Heart right ventricle (tissue), 16 donors: Measurements from ENCODE around the gene PLCB1. TPM values are rescaled to one million over a fixed set of nuclear protein-coding genes. Genes with fewer than 3 reads are reported as not detected.

Experiments
- ATAC-seq, 8 donors: fragments of 200-7000 bp; cut with Tn5 transposase; one replicate each; pipeline ENCODE4 v1.9.1; 2020; ENCODE audit warnings: mild to moderate bottlenecking in 8 of 8, moderate library complexity in 8 of 8, moderate number of reproducible peaks in 1 of 8
- DNase-seq, 2 donors: peaks; one replicate each; pipeline ENCODE4 v3.0.0-alpha.2; 2020
- H3K27ac ChIP-seq, 10 donors: fragments of 200-600 bp; sonication (generic) in 2 of 10; one replicate each; pipeline versions ENCODE4 v1.5.0 to v1.8.0; 2020 to 2022; ENCODE audit warnings: mild to moderate bottlenecking in 3 of 10
- H3K27me3 ChIP-seq, 7 donors: fragments of 200-600 bp; one replicate each; pipeline ENCODE4 v1.8.0; 2021 to 2022; ENCODE audit warnings: mild to moderate bottlenecking in 2 of 7
- H3K36me3 ChIP-seq, 9 donors: fragments of 200-600 bp; sonication (generic) in 1 of 9; one replicate each; pipeline versions ENCODE4 v1.5.0 to v1.8.0; 2020 to 2022; ENCODE audit warnings: mild to moderate bottlenecking in 2 of 9
- H3K4me1 ChIP-seq, 9 donors: fragments of 200-600 bp; sonication (generic) in 1 of 9; one replicate each; pipeline versions ENCODE4 v1.5.0 to v1.8.0; 2020 to 2022; ENCODE audit warnings: mild to moderate bottlenecking in 4 of 9
- H3K4me3 ChIP-seq, 10 donors: fragments of 200-600 bp; sonication (generic) in 2 of 10; one replicate each; pipeline versions ENCODE4 v1.5.0 to v1.8.0; 2020 to 2022; ENCODE audit warnings: mild to moderate bottlenecking in 7 of 10, moderate library complexity in 2 of 10
- H3K9me3 ChIP-seq, 11 donors: fragments of 200-600 bp in 10 of 11; sonication (generic) in 2 of 11; one replicate each; pipeline versions ENCODE4 v1.5.0 to v1.8.0; 2013 to 2022; ENCODE audit warnings: mild to moderate bottlenecking in 2 of 11, control low read depth in 1 of 11, moderate library complexity in 1 of 11
- CTCF ChIP-seq, 9 donors: fragments of 200-600 bp; sonication (generic) in 2 of 9; IDR thresholded peaks; one replicate each; pipeline versions ENCODE4 v1.5.0 to v1.8.0; 2021 to 2022; ENCODE audit warnings: antibody characterized with exemption in 9 of 9, mild to moderate bottlenecking in 5 of 9, moderate library complexity in 1 of 9
- WGBS, 2 donors: extraction: QIAGEN DNeasy Blood & Tissue Kit; methylation state at CpG; one replicate each; pipeline ENCODE4 v1.1.7; 2013; ENCODE audit warnings: inconsistent platforms in 1 of 2; 5-methylcytosine and 5-hydroxymethylcytosine counted together
- intact Hi-C, 10 donors: fragments of 100-400 bp; cut with DNase I; formaldehyde crosslinking; loops; one replicate each; pipeline versions ENCODE4 v1.11.1 to v1.14.2; 2022
- polyA plus RNA-seq, 2 donors: library from polyadenylated mRNA; stranded (reverse); fragments of 200-250 nt; gene quantifications; one replicate each; pipeline ENCODE4 v1.2.3, GENCODE V29; 2013
- total RNA-seq, 10 donors: library from RNA; stranded (reverse); fragmentation: NEBNext Ultra II Directional in 3 of 10; extraction: Animal tissue kit (Norgen Biotek cat#: 25700) in 3 of 10; gene quantifications; one replicate each; pipeline versions ENCODE4 v1.2.1 to v1.2.4, GENCODE V29; 2021 to 2023
- donor health status: Arrhythmogenic right ventricular cardiomyopathy.
- donor health status: ischemic (EF 13 %, LVEDD 7.1; RV severe dilation, severe dysfunction).
- donor health status: healthy with polysubstance abuse.
- donor health status: DM: no; HTN: yes; CAD: no.
- donor health status: DM: no; HTN: no; CAD: no.
- donor health status: ischemic (EF 25% LVEDD 6.9; RV normal size, moderate dysfunction).
- donor health status: ischemic (EF 25% LVEDD 5.7; RV mildly dilated, moderate dysfunction).
- donor health status: healthy.
- donor health status: DM: yes; HTN: yes; CAD: no.
- donor health status: Ischemic cardiomyopathy.
- donor health status: ischemic (EF 35%, LVEDD 5.7; RV mildly dilated, moderate dysfunction).
- donor health status: nonischemic (EF 11% LVEDD 7.7; RV severe dilation, severe dysfunction).
- donor health status: DM: yes; HTN: yes; CAD: no.
- donor health status: PGD.
- donor health status: ischemic (EF 29% LVEDD 5.4; RV normal size, mild dysfunction).
- donor health status: nonischemic (EF 23%, LVEDD 6.1; RV moderate dilation, normal function).

Gene PLCB1
- total and polyA plus RNA-seq, 12 donors: 2.2 to 12.7 (median 7.1) TPM

GRCh38 chr20:8898823-8899222, 766.8 kb downstream of the PLCB1 start:
- intact Hi-C loops: loop anchor here in 1 of 10 donors (5.0 kb wide), 1 partner anchor 48 kb away; no protein-coding TSS in a partner anchor
- DNase-seq (no peak), ATAC-seq (no peak)
- H3K27ac ChIP-seq: no peak overlapping the region
- H3K9me3 ChIP-seq: peaks cover 0 to 34% (median 21%) of the 10 kb centered on the region in 11 donors
- peaks cover 4 to 35% (median 19%) of the 10 kb centered on the region in 9 donors for H3K4me1 ChIP-seq
- H3K4me3 ChIP-seq: no peak overlapping the region
- H3K27me3 ChIP-seq: no peaks in the 10 kb centered on the region
- H3K36me3 ChIP-seq: no peaks in the 10 kb centered on the region
- no peak for TF ChIP-seq CTCF (IDR thresholded peaks at IDR 0.05)

- ATAC-seq (peak; percentile 80 to 97 (median 94)), DNase-seq (peak; percentile 42 to 84)
- Histone ChIP-seq H3K4me3 (no peak overlapping the region), H3K9me3 (peaks cover 0 to 8% (median 0%) of the 10 kb centered on the region in 11 donors), H3K27ac (peak overlapping the region; percentile 3 to 81 (median 68)), H3K36me3 (no peaks in the 10 kb centered on the region), H3K4me1 (peaks cover 4 to 35% (median 19%) of the 10 kb centered on the region in 9 donors), H3K27me3 (no peaks in the 10 kb centered on the region)
- intact Hi-C loops: loop anchor here in 2 of 10 donors (1.0 to 5.0 kb wide), 2 partner anchors 34 to 43 kb away; no protein-coding TSS in a partner anchor
- TF ChIP-seq CTCF (IDR thresholded peaks at IDR 0.05): no peak
- 26% methylated on average over 8 of the region's 8 CpGs for WGBS, 2 donors
These were observed 769.4 kb downstream of the PLCB1 start for GRCh38 chr20:8901237-8902025.

GRCh38 chr20:8903655-8904605, 771.9 kb downstream of the PLCB1 start:
- DNase-seq (no peak), ATAC-seq (no peak)
- Histone ChIP-seq H3K4me1 (peaks cover 4 to 27% (median 19%) of the 10 kb centered on the region in 9 donors), H3K27me3 (no peaks in the 10 kb centered on the region), H3K36me3 (no peaks in the 10 kb centered on the region), H3K27ac (peak overlapping the region in 1 of 10 donors; percentile 5), H3K4me3 (no peak overlapping the region), H3K9me3 (no peaks in the 10 kb centered on the region)
- intact Hi-C loops: loop anchor here in 1 of 10 donors (5.0 kb wide), 1 partner anchor 37 kb away; no protein-coding TSS in a partner anchor
- TF ChIP-seq CTCF (IDR thresholded peaks at IDR 0.05): no peak
- WGBS, 2 donors: 69% methylated on average over 2 of the region's 2 CpGs

GRCh38 chr20:8909596-8909995, 777.5 kb downstream of the PLCB1 start:
- TF ChIP-seq CTCF (IDR thresholded peaks at IDR 0.05): no peak
- Histone ChIP-seq H3K4me3 (no peak overlapping the region), H3K27me3 (no peaks in the 10 kb centered on the region), H3K27ac (no peak overlapping the region), H3K9me3 (peaks cover 0 to 8% (median 0%) of the 10 kb centered on the region in 11 donors), H3K36me3 (no peaks in the 10 kb centered on the region), H3K4me1 (no peaks in the 10 kb centered on the region)
- peak in 1 of 8 donors; percentile 16 for ATAC-seq
- no peak for DNase-seq
- intact Hi-C loops: no loop called here
